GM23338 (cell line): Measurements from ENCODE around the gene SELENON. TPM values are rescaled to one million over a fixed set of nuclear protein-coding genes. Genes with fewer than 3 reads are reported as not detected.
A peak's percentile ranks its signal among the peaks of the same experiment; 100 is the strongest.

Experiments
- ATAC-seq: fragments of 200-7000 bp; cut with Tn5 transposase; 3 replicates; pipeline ENCODE4 v1.9.1; 2020
- DNase-seq: peaks from one replicate; pipeline ENCODE4 v3.0.0-alpha.2; 2015; ENCODE audit warnings: low spot score
- H2AFZ ChIP-seq: fragments of 200-600 bp; sonication (generic); 2 replicates; pipeline ENCODE4 v1.8.0; 2016; ENCODE audit warnings: antibody characterized with exemption, mild to moderate bottlenecking, moderate library complexity
- H3F3A ChIP-seq: fragments of 200-600 bp; sonication (generic); replicated peaks from 2 replicates; pipeline ENCODE4 v1.8.0; 2017; ENCODE audit warnings: antibody characterized with exemption, mixed run types, low read depth
- H3K27ac ChIP-seq: fragments of 200-600 bp; sonication (generic); 2 replicates; pipeline ENCODE4 v1.6.1; 2016; ENCODE audit warnings: low read depth
- H3K27me3 ChIP-seq: fragments of 200-600 bp; sonication (generic); 2 replicates; pipeline ENCODE4 v1.8.0; 2016; ENCODE audit warnings: mild to moderate bottlenecking, mixed run types, moderate library complexity; ENCODE audit not compliant: insufficient read depth
- H3K36me3 ChIP-seq: fragments of 200-600 bp; sonication (generic); 2 replicates; pipeline ENCODE4 v1.8.0; 2016; ENCODE audit warnings: mild to moderate bottlenecking; ENCODE audit not compliant: insufficient read depth
- H3K4me1 ChIP-seq: fragments of 200-600 bp; sonication (generic); 2 replicates; pipeline ENCODE4 v1.8.0; 2016; ENCODE audit warnings: mild to moderate bottlenecking, moderate library complexity; ENCODE audit not compliant: insufficient read depth
- H3K4me2 ChIP-seq: fragments of 200-600 bp; sonication (generic); 2 replicates; pipeline ENCODE4 v1.7.1; 2017; ENCODE audit warnings: mixed run types
- H3K4me3 ChIP-seq: fragments of 200-600 bp; sonication (generic); 2 replicates; pipeline ENCODE4 v1.6.1; 2016; ENCODE audit warnings: mixed run types
- H3K79me2 ChIP-seq: fragments of 200-600 bp; sonication (generic); replicated peaks from 2 replicates; pipeline ENCODE4 v1.8.0; 2017; ENCODE audit warnings: mild to moderate bottlenecking; ENCODE audit not compliant: insufficient read depth
- H3K9me2 ChIP-seq: fragments of 200-600 bp; sonication (generic); 2 replicates; pipeline ENCODE4 v1.8.0; 2017; ENCODE audit not compliant: insufficient read depth
- H4K20me1 ChIP-seq: fragments of 200-600 bp; sonication (generic); replicated peaks from 2 replicates; pipeline ENCODE4 v1.8.0; 2017; ENCODE audit warnings: mild to moderate bottlenecking; ENCODE audit not compliant: insufficient read depth
- H3K27ac Mint-ChIP-seq: 2 replicates; pipeline ENCODE4 v1.8.0; 2020; ENCODE audit warnings: inconsistent platforms, mild to moderate bottlenecking, moderate library complexity, mixed read lengths
- H3K27me3 Mint-ChIP-seq: 3 replicates; pipeline ENCODE4 v1.8.0; 2022; ENCODE audit warnings: low read depth, mild to moderate bottlenecking, moderate library complexity, mixed read lengths, inconsistent platforms; ENCODE audit not compliant: insufficient read depth, poor library complexity
- H3K36me3 Mint-ChIP-seq: 3 replicates; pipeline ENCODE4 v1.8.0; 2021; ENCODE audit warnings: low read depth, mild to moderate bottlenecking, inconsistent platforms, moderate library complexity, mixed read lengths
- H3K4me1 Mint-ChIP-seq: 3 replicates; pipeline ENCODE4 v1.8.0; 2020; ENCODE audit warnings: mild to moderate bottlenecking, inconsistent platforms, mixed read lengths
- H3K4me3 Mint-ChIP-seq: 3 replicates; pipeline ENCODE4 v1.8.0; 2021; ENCODE audit warnings: moderate library complexity, mild to moderate bottlenecking, inconsistent platforms, mixed read lengths
- H3K9me3 Mint-ChIP-seq: 3 replicates; pipeline ENCODE4 v1.8.0; 2020; ENCODE audit warnings: moderate library complexity, mild to moderate bottlenecking, inconsistent platforms, mixed read lengths
- CREB1 ChIP-seq: fragments of 250-450 bp; sonication (Bioruptor Pico); IDR thresholded peaks from 2 replicates; pipeline ENCODE4 v1.5.0; 2020; ENCODE audit warnings: low read depth, mild to moderate bottlenecking, moderate library complexity
- EZH2 ChIP-seq: fragments of 200-600 bp; sonication (generic); IDR thresholded peaks from one replicate; pipeline ENCODE4 v1.8.0; 2017; ENCODE audit warnings: antibody characterized with exemption, mild to moderate bottlenecking, low read depth; ENCODE audit not compliant: unreplicated experiment
- EZH2phosphoT487 ChIP-seq: fragments of 200-600 bp; sonication (generic); IDR thresholded peaks from one replicate; pipeline ENCODE4 v1.8.1; 2018; ENCODE audit warnings: antibody characterized with exemption; ENCODE audit not compliant: unreplicated experiment
- JUNB ChIP-seq: IDR thresholded peaks from one replicate; pipeline ENCODE4 v1.6.1; 2016; ENCODE audit warnings: antibody characterized with exemption; ENCODE audit not compliant: unreplicated experiment
- NANOG ChIP-seq: IDR thresholded peaks from 2 replicates; pipeline ENCODE4 v1.6.1; 2016; ENCODE audit warnings: antibody characterized with exemption, borderline replicate concordance
- POLR2AphosphoS5 ChIP-seq: IDR thresholded peaks from 2 replicates; pipeline ENCODE4 v1.6.1; 2016; ENCODE audit warnings: antibody characterized with exemption, low read depth
- STAT1 ChIP-seq: IDR thresholded peaks from one replicate; pipeline ENCODE4 v1.6.1; 2016; ENCODE audit warnings: antibody characterized with exemption; ENCODE audit not compliant: unreplicated experiment
- ZNF114 ChIP-seq: fragments of 250-450 bp; sonication (Bioruptor Pico); IDR thresholded peaks from 2 replicates; pipeline ENCODE4 v1.5.0; 2020; ENCODE audit warnings: mild to moderate bottlenecking, moderate library complexity
- ZNF331 ChIP-seq: fragments of 250-450 bp; sonication (Bioruptor Pico); IDR thresholded peaks from 2 replicates; pipeline ENCODE4 v1.5.0; 2020; ENCODE audit warnings: low read depth, mild to moderate bottlenecking, moderate library complexity
- polyA plus RNA-seq: library from polyadenylated mRNA; unstranded; fragments of >200 nt; fragmentation: Nextera tagmentation; extraction: Ambion mirVana; gene quantifications from 2 replicates; pipeline ENCODE4 v1.2.1, GENCODE V29; 2016
- total RNA-seq: library from RNA; depleted of rRNA; stranded (reverse); fragments of >200 nt; shearing (Covaris generic); gene quantifications from 2 replicates; pipeline ENCODE4 v1.2.3, GENCODE V29; 2014
- TF ChIP-seq, protein P1 (sequence below): IDR thresholded peaks from one replicate; pipeline ENCODE4 v1.6.1; 2018; ENCODE audit warnings: antibody characterized with exemption; ENCODE audit not compliant: unreplicated experiment
- TF ChIP-seq, protein P2 (sequence below), 2 experiments: fragments of 200-600 bp in 1 of 2; sonication (generic) in 1 of 2; conservative IDR thresholded peaks; 2 replicates each; pipeline versions ENCODE4 v1.5.1 to v1.6.1; 2016 to 2017; ENCODE audit warnings: antibody characterized with exemption in 2 of 2, low read depth in 2 of 2, mild to moderate bottlenecking in 2 of 2, moderate library complexity in 1 of 2
- TF ChIP-seq, protein P3 (sequence below): IDR thresholded peaks from 2 replicates; pipeline ENCODE4 v1.6.1; 2016; ENCODE audit warnings: antibody characterized with exemption
- TF ChIP-seq, protein P4 (sequence below): fragments of 250-450 bp; sonication (Bioruptor Pico); IDR thresholded peaks from 2 replicates; pipeline ENCODE4 v1.5.0; 2020; ENCODE audit warnings: mild to moderate bottlenecking, moderate library complexity

Gene SELENON
- total and polyA plus RNA-seq, 2 experiments from 2014 or later = 17.9 to 93.2 TPM

DNA sequence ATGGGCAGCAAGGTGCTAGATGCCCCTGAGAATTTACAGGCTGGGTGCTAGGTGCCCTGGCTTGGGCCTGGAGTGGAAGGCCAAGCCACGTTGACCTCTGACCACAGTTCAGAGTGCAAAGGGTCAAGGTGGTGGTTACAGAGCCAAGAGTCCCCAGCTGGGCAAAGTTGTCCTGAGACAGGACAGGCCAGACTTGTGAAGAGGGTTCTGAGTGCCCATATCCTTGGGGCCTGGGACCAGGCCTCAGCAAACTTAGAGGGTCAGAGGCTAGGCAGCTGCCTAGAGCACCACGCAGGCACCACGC lies 18.9 kb upstream of the SELENON start:
- H3K79me2 ChIP-seq = no peaks in the 10 kb centered on the region
- ATAC-seq = no peak
- H3K4me1 ChIP-seq = peaks cover 19% of the 10 kb centered on the region
- Mint-ChIP-seq H3K9me3 (no peaks in the 10 kb centered on the region), H3K4me1 (peaks cover 49% of the 10 kb centered on the region), H3K36me3 (no peaks in the 10 kb centered on the region), H3K27me3 (peaks cover 17% of the 10 kb centered on the region), H3K4me3 (no peak overlapping the region), H3K27ac (no peak overlapping the region)
- H3K36me3 ChIP-seq = no peaks in the 10 kb centered on the region
- no peak overlapping the region for H3K4me3 ChIP-seq
- H3K4me2 ChIP-seq = peak overlapping the region; percentile 56; the same call in 1 of the 2 replicates
- H2AFZ ChIP-seq = no peak overlapping the region
- H4K20me1 ChIP-seq = no peaks in the 10 kb centered on the region
- DNase-seq = no peak
- H3K27ac ChIP-seq = no peak overlapping the region
- no peaks in the 10 kb centered on the region for H3K9me2 ChIP-seq
- peaks cover 7% of the 10 kb centered on the region for H3F3A ChIP-seq
- no peaks in the 10 kb centered on the region for H3K27me3 ChIP-seq
- no peak for TF ChIP-seq EZH2phosphoT487
- no peak for TF ChIP-seq NANOG
- TF ChIP-seq STAT1 = no peak
- TF ChIP-seq, protein P1, sequence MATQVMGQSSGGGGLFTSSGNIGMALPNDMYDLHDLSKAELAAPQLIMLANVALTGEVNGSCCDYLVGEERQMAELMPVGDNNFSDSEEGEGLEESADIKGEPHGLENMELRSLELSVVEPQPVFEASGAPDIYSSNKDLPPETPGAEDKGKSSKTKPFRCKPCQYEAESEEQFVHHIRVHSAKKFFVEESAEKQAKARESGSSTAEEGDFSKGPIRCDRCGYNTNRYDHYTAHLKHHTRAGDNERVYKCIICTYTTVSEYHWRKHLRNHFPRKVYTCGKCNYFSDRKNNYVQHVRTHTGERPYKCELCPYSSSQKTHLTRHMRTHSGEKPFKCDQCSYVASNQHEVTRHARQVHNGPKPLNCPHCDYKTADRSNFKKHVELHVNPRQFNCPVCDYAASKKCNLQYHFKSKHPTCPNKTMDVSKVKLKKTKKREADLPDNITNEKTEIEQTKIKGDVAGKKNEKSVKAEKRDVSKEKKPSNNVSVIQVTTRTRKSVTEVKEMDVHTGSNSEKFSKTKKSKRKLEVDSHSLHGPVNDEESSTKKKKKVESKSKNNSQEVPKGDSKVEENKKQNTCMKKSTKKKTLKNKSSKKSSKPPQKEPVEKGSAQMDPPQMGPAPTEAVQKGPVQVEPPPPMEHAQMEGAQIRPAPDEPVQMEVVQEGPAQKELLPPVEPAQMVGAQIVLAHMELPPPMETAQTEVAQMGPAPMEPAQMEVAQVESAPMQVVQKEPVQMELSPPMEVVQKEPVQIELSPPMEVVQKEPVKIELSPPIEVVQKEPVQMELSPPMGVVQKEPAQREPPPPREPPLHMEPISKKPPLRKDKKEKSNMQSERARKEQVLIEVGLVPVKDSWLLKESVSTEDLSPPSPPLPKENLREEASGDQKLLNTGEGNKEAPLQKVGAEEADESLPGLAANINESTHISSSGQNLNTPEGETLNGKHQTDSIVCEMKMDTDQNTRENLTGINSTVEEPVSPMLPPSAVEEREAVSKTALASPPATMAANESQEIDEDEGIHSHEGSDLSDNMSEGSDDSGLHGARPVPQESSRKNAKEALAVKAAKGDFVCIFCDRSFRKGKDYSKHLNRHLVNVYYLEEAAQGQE = no peak
- no peak for TF ChIP-seq ZNF114 (CRISPR knock-in tag)
- TF ChIP-seq JUNB = no peak
- TF ChIP-seq, protein P2, sequence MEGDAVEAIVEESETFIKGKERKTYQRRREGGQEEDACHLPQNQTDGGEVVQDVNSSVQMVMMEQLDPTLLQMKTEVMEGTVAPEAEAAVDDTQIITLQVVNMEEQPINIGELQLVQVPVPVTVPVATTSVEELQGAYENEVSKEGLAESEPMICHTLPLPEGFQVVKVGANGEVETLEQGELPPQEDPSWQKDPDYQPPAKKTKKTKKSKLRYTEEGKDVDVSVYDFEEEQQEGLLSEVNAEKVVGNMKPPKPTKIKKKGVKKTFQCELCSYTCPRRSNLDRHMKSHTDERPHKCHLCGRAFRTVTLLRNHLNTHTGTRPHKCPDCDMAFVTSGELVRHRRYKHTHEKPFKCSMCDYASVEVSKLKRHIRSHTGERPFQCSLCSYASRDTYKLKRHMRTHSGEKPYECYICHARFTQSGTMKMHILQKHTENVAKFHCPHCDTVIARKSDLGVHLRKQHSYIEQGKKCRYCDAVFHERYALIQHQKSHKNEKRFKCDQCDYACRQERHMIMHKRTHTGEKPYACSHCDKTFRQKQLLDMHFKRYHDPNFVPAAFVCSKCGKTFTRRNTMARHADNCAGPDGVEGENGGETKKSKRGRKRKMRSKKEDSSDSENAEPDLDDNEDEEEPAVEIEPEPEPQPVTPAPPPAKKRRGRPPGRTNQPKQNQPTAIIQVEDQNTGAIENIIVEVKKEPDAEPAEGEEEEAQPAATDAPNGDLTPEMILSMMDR (conservative IDR thresholded peaks at IDR 0.05; ENCODE audit: low read depth in 2 of 2) = no peak
- TF ChIP-seq, protein P3, sequence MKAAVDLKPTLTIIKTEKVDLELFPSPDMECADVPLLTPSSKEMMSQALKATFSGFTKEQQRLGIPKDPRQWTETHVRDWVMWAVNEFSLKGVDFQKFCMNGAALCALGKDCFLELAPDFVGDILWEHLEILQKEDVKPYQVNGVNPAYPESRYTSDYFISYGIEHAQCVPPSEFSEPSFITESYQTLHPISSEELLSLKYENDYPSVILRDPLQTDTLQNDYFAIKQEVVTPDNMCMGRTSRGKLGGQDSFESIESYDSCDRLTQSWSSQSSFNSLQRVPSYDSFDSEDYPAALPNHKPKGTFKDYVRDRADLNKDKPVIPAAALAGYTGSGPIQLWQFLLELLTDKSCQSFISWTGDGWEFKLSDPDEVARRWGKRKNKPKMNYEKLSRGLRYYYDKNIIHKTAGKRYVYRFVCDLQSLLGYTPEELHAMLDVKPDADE = no peak
- no peak for TF ChIP-seq CREB1 (CRISPR knock-in tag)
- no peak for TF ChIP-seq POLR2AphosphoS5
- no peak for TF ChIP-seq ZNF331 (CRISPR knock-in tag)
- TF ChIP-seq, protein P4, sequence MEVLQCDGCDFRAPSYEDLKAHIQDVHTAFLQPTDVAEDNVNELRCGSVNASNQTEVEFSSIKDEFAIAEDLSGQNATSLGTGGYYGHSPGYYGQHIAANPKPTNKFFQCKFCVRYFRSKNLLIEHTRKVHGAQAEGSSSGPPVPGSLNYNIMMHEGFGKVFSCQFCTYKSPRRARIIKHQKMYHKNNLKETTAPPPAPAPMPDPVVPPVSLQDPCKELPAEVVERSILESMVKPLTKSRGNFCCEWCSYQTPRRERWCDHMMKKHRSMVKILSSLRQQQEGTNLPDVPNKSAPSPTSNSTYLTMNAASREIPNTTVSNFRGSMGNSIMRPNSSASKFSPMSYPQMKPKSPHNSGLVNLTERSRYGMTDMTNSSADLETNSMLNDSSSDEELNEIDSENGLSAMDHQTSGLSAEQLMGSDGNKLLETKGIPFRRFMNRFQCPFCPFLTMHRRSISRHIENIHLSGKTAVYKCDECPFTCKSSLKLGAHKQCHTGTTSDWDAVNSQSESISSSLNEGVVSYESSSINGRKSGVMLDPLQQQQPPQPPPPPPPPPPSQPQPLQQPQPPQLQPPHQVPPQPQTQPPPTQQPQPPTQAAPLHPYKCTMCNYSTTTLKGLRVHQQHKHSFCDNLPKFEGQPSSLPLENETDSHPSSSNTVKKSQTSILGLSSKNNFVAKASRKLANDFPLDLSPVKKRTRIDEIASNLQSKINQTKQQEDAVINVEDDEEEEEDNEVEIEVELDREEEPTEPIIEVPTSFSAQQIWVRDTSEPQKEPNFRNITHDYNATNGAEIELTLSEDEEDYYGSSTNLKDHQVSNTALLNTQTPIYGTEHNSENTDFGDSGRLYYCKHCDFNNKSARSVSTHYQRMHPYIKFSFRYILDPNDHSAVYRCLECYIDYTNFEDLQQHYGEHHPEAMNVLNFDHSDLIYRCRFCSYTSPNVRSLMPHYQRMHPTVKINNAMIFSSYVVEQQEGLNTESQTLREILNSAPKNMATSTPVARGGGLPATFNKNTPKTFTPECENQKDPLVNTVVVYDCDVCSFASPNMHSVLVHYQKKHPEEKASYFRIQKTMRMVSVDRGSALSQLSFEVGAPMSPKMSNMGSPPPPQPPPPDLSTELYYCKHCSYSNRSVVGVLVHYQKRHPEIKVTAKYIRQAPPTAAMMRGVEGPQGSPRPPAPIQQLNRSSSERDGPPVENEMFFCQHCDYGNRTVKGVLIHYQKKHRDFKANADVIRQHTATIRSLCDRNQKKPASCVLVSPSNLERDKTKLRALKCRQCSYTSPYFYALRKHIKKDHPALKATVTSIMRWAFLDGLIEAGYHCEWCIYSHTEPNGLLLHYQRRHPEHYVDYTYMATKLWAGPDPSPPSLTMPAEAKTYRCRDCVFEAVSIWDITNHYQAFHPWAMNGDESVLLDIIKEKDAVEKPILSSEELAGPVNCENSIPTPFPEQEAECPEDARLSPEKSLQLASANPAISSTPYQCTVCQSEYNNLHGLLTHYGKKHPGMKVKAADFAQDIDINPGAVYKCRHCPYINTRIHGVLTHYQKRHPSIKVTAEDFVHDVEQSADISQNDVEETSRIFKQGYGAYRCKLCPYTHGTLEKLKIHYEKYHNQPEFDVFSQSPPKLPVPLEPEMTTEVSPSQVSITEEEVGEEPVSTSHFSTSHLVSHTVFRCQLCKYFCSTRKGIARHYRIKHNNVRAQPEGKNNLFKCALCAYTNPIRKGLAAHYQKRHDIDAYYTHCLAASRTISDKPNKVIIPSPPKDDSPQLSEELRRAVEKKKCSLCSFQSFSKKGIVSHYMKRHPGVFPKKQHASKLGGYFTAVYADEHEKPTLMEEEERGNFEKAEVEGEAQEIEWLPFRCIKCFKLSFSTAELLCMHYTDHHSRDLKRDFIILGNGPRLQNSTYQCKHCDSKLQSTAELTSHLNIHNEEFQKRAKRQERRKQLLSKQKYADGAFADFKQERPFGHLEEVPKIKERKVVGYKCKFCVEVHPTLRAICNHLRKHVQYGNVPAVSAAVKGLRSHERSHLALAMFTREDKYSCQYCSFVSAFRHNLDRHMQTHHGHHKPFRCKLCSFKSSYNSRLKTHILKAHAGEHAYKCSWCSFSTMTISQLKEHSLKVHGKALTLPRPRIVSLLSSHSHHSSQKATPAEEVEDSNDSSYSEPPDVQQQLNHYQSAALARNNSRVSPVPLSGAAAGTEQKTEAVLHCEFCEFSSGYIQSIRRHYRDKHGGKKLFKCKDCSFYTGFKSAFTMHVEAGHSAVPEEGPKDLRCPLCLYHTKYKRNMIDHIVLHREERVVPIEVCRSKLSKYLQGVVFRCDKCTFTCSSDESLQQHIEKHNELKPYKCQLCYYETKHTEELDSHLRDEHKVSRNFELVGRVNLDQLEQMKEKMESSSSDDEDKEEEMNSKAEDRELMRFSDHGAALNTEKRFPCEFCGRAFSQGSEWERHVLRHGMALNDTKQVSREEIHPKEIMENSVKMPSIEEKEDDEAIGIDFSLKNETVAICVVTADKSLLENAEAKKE = no peak
- no peak for TF ChIP-seq EZH2
